ENCODE data around the gene OPTC.

DNA sequence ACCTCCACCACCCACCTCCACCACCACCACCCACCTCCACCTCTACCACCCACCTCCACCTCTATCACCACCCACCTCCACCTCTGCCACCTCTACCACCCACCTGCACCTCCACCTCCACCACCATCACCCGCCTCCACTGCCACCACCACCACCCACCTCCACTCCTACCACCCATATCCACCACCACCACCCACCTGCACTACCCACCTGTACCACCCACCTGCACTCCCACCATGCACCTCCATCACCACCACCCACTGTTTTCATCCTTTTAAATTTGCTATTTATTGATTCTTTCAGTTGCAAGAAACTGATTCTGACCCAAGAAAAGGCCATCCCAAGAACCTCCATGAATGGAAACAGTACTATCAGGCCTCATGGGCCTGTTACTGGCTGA lies 6.3 kb downstream of the OPTC start:
- TF ChIP-seq, protein P1, sequence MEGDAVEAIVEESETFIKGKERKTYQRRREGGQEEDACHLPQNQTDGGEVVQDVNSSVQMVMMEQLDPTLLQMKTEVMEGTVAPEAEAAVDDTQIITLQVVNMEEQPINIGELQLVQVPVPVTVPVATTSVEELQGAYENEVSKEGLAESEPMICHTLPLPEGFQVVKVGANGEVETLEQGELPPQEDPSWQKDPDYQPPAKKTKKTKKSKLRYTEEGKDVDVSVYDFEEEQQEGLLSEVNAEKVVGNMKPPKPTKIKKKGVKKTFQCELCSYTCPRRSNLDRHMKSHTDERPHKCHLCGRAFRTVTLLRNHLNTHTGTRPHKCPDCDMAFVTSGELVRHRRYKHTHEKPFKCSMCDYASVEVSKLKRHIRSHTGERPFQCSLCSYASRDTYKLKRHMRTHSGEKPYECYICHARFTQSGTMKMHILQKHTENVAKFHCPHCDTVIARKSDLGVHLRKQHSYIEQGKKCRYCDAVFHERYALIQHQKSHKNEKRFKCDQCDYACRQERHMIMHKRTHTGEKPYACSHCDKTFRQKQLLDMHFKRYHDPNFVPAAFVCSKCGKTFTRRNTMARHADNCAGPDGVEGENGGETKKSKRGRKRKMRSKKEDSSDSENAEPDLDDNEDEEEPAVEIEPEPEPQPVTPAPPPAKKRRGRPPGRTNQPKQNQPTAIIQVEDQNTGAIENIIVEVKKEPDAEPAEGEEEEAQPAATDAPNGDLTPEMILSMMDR (IDR thresholded peaks at IDR 0.05), result no peak
- TF ChIP-seq POLR2A (IDR thresholded peaks at IDR 0.05), result no peak

All from suprapubic skin (tissue), 3 donors.